Measurements from ENCODE around the gene CYB5D1. TPM values are rescaled to one million over a fixed set of nuclear protein-coding genes. Genes with fewer than 3 reads are reported as not detected.
A peak's percentile ranks its signal among the peaks of the same experiment; 100 is the strongest.

CYB5D1 gene
- total RNA-seq, 4 donors from 2014 or later, result 11.6 to 14.9 (median 12.0) TPM

DNA sequence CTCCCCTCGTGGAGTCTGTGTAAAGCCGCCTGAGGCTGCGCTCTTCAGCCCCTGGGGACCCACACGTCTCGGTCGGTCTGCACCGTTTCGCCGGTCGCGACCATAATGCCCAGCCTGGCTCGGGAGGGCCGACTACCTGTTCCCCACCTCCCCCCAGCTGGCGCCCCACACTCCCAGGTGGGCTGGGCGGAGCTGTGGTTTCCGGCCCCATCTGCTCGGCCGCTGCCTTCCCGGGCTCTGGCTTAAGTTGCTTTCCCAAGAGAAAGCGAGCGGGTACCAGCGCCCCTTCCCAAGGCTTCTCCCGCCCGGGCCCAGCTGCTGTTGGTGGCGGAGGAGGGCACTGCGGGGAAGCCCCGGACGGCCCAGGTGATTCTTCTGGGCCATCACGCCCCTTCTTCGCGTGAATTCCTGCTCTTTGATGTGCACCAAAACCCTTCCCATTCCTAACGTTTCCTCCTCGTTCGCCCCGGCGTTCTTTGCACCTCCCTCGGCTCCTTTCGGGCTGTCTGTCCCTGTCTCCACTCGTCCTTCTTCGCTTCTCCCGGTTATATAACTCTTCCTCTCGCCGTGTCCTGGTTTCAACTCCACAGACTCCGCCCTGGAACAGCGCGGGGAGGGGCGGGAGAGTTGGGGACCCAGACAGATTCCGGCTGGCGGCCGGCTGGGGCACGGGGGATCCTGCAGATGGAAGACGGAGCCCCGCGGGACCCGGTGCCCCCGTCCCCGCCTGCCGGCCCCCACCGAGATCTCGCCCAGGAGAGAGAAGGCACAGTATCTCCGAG lies 21.8 kb upstream of the CYB5D1 start:
- H3K4me3 ChIP-seq, result peak overlapping the region; percentile 62 to 94 (median 80)
- H3K36me3 ChIP-seq, result peaks cover 0 to 10% (median 5%) of the 10 kb centered on the region in 4 donors
- no peaks in the 10 kb centered on the region for H3K27me3 ChIP-seq
- 1% methylated on average over 33 of the region's 61 CpGs for WGBS
- intact Hi-C loops (cut with DNase I), result loop anchor here (2.0 kb wide), 1 partner anchor 49 kb away; no protein-coding TSS in a partner anchor
- peak; percentile 96 for DNase-seq (ENCODE audit: extremely low spot score)
- TF ChIP-seq POLR2A (IDR thresholded peaks at IDR 0.05; ENCODE audit: low read depth) (no peak), POLR2AphosphoS5 (IDR thresholded peaks at IDR 0.05) (peak; percentile 53 to 82)
- H3K4me1 ChIP-seq, result peaks cover 47 to 64% (median 61%) of the 10 kb centered on the region in 4 donors
- no peaks in the 10 kb centered on the region for H3K9me3 ChIP-seq
- H3K27ac ChIP-seq (replicated peaks in 1 of 4), result peak overlapping the region; percentile 97 to 98 (median 98)

- peaks cover 0 to 10% (median 5%) of the 10 kb centered on the region in 4 donors for H3K36me3 ChIP-seq
- intact Hi-C loops (cut with DNase I), result no loop called here
- peaks cover 51 to 70% (median 68%) of the 10 kb centered on the region in 4 donors for H3K4me1 ChIP-seq
- no peaks in the 10 kb centered on the region for H3K27me3 ChIP-seq
- H3K27ac ChIP-seq (replicated peaks in 1 of 4), result peak overlapping the region; percentile 97 to 98 (median 98)
- H3K4me3 ChIP-seq, result peak overlapping the region; percentile 62 to 94 (median 80)
- WGBS, result under 1% methylated on average over 19 of the region's 19 CpGs
- peak; percentile 26 to 78 for TF ChIP-seq POLR2AphosphoS5 (IDR thresholded peaks at IDR 0.05)
- TF ChIP-seq, protein P1, sequence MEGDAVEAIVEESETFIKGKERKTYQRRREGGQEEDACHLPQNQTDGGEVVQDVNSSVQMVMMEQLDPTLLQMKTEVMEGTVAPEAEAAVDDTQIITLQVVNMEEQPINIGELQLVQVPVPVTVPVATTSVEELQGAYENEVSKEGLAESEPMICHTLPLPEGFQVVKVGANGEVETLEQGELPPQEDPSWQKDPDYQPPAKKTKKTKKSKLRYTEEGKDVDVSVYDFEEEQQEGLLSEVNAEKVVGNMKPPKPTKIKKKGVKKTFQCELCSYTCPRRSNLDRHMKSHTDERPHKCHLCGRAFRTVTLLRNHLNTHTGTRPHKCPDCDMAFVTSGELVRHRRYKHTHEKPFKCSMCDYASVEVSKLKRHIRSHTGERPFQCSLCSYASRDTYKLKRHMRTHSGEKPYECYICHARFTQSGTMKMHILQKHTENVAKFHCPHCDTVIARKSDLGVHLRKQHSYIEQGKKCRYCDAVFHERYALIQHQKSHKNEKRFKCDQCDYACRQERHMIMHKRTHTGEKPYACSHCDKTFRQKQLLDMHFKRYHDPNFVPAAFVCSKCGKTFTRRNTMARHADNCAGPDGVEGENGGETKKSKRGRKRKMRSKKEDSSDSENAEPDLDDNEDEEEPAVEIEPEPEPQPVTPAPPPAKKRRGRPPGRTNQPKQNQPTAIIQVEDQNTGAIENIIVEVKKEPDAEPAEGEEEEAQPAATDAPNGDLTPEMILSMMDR (IDR thresholded peaks at IDR 0.05), result no peak
- peak; percentile 17 for TF ChIP-seq EP300 (IDR thresholded peaks at IDR 0.05)
- no peaks in the 10 kb centered on the region for H3K9me3 ChIP-seq
- DNase-seq (ENCODE audit: extremely low spot score), result peak; percentile 97
Observed at GRCh38 chr17:7836596-7837407, 21.0 kb upstream of the CYB5D1 start.

DNA sequence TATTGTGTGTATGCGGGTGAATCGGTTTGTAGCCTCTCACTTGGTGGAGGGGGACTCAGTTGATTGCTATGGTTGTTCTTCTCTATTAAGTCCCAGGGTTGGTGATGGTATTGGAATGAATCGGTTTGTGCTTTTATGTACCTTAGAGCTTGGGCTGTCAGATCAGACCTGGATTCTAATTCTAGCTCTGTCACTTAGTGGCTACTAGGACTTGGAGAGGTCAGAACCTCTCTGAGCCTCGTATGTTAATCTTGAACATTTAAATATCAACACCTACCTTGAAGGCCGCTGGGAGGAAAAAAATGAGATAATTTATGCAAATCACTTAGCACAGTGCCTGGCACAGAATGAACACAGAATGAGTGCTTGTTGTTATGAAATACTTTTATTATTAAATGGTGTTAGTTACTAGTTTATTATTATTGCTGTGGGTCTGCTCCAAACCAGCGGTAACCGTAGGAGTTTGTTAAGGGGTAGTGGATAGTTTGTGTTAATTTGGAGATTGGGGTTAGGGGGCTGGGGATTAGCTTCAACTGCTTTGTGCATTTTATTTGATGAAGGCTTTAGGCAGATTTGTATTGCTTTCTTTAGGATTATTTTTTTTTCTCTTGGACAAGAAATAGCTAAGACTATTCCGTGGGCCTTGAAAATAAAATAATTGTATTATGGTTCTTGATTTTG lies 20.3 kb upstream of the CYB5D1 start:
- no peak for DNase-seq (ENCODE audit: extremely low spot score)
- H3K36me3 ChIP-seq, result peaks cover 0 to 10% (median 5%) of the 10 kb centered on the region in 4 donors
- intact Hi-C loops (cut with DNase I), result no loop called here
- H3K4me1 ChIP-seq, result peaks cover 51 to 72% (median 70%) of the 10 kb centered on the region in 4 donors
- H3K27me3 ChIP-seq, result no peaks in the 10 kb centered on the region
- WGBS, result 17% methylated on average over 8 of the region's 8 CpGs
- no peak for TF ChIP-seq POLR2A (IDR thresholded peaks at IDR 0.05; ENCODE audit: low read depth)
- peak overlapping the region; percentile 20 to 94 (median 58) for H3K4me3 ChIP-seq
- H3K9me3 ChIP-seq, result no peaks in the 10 kb centered on the region
- peak overlapping the region; percentile 97 to 98 (median 98) for H3K27ac ChIP-seq (replicated peaks in 1 of 4)

DNA sequence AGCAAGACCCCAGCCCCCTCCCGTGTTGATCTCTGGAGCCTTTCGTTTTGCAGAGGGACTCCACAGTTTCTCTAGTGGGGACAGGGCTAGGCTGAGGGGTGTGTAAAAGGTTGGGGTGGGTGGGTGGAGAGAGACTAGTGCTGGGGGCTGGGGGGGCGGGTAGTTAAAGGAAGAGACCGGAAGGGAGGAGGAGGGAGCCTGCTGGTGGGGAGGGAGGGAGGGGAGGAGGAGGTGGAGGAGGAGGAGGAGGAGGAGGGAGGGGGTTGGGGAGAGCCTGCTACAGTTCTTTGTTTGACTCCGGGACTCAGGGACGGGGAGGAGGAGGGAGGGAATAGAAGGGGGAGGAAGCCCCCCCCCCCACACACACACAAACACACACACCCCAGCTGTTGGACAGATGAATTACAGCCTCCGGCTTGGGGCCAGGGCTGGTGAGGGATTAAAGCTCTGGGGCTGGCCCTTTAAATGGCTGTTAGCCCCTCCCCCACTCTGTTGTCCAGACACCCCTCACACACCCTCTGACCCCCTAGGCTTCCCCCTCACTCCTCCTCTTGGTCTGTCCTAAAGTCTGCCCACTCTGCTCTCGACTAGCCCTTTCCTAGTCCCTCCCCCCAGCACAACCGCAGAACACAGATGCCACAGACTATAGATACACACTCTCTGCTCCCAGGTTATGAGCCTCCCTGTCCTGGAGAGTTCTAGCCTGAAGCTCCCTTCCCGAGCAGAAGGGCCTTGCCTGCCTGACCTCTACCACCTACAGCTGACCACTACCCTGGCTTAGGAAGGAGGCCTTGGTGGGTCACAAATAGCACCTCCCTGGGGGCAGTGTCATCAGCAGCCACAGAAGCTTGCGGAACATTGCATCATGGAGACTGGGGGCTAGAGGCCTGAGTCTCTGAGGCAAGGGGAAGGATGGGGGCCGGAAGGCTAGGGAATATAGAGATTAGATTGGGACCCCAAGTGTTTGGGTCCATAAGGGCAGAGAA lies 19.4 kb upstream of the CYB5D1 start:
- Histone ChIP-seq H3K27me3 (no peaks in the 10 kb centered on the region), H3K4me1 (peaks cover 48 to 75% (median 73%) of the 10 kb centered on the region in 4 donors), H3K4me3 (peak overlapping the region; percentile 20 to 82 (median 31)), H3K27ac (replicated peaks in 1 of 4) (peak overlapping the region; percentile 97 to 98 (median 98)), H3K9me3 (no peaks in the 10 kb centered on the region), H3K36me3 (peaks cover 0 to 10% (median 5%) of the 10 kb centered on the region in 4 donors)
- TF ChIP-seq POLR2A (IDR thresholded peaks at IDR 0.05; ENCODE audit: low read depth) (no peak), POLR2AphosphoS5 (IDR thresholded peaks at IDR 0.05) (no peak), EP300 (IDR thresholded peaks at IDR 0.05) (no peak)
- TF ChIP-seq, protein P1 (IDR thresholded peaks at IDR 0.05), result no peak
- no peak for DNase-seq (ENCODE audit: extremely low spot score)
- intact Hi-C loops (cut with DNase I), result no loop called here
- 5% methylated on average over 8 of the region's 12 CpGs for WGBS

Measured in esophagus muscularis mucosa (tissue), 4 donors.